Iris pigment epithelial cell (primary cell): Measurements from ENCODE around the gene ANO7.

Experiments
- DNase-seq: peaks from one replicate; pipeline ENCODE4 v3.0.0-alpha.2; 2011; ENCODE audit warnings: low read depth

The ANO7 gene

DNA sequence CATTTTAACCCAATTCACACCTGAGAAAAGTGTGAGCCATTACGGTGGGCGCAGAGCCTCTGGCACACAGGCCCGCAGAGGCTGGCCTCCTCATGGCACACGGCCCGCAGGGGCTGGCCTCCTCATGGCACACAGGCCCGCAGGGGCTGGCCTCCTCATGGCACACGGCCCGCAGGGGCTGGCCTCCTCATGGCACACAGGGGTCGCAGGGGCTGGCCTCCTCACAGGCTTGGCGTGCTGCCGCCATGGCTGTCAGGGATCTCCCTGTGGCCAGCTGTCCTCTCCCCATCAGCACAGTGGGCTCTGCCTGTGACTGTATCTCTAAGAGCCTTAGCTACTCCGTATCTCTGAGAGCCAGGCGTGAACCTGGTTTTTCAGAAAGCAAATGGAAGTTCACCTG, 24.6 kb downstream of the ANO7 start:
- no peak for DNase-seq

DNA sequence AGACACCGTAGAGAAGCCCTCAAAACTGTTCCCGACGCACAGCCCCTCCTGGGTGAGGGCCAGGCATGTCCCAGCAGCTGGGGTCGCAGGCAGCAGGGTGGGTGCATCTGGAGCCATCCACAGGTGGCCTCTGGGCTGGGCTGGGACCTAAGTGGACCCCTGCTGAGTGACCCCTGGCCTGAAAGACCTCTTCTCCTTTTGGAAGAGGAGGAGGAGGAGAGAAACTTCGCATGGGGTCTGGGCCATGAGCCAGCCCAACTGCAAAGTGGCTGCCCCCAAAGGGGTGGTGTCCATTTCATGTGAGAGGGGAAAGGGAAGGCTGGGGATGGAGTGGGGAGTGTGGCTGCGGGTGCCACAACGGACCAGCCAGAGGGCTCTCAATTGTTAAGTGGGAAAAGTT, 25.1 kb downstream of the ANO7 start:
- DNase-seq: no peak

GRCh38 chr2:241214209-241214608, 25.7 kb downstream of the ANO7 start:
- no peak for DNase-seq

DNA sequence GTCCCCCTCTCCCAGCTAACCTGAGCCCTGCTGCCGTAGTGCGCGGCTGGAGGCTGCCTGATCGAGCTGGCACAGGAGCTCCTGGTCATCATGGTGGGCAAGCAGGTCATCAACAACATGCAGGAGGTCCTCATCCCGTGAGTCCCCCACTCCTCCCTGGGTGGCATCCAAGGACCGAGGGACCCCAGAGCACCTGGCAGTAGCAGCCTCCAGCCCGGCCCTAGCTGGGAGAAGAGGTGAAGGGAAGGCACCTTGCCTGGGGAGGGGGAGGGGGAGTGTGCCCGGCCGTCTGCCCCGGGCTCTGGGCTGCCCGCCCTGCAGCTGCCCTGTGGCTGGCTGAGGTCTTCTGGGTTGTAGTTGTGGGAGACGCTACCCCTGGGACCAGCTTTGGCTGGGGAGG, 26.3 kb downstream of the ANO7 start:
- no peak for DNase-seq

GRCh38 chr2:241215421-241215820, 26.9 kb downstream of the ANO7 start:
- DNase-seq: no peak

DNA sequence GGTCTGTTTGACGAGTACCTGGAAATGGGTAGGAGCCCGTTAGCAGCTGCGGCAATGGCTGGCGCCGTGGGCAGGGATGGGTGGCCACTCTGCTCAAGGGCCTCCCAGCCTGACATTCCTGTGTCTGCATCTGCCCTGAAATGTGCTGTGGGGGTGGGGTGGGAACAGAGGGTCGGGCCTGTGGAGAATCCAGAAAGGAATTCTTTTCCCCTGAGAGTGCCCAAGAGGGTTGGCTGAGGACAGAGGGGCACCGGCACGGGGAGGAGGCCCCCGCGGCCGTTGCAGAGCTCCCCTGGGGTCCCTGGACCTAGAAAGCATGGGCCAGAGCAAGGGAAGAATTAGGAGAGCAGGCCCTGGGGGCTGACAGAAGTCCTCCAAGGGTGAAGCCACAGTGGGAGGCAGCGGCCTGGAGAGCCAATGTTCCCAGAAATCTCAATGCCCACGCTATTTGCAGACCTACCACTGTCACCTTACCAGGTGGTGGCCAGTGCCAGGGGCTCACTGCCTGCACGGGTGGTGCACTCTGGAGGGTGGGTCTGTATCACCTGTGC, 27.8 kb downstream of the ANO7 start:
- no peak for DNase-seq

- DNase-seq: peak; percentile 77
Measured at GRCh38 chr2:241217320-241218031, 29.0 kb downstream of the ANO7 start.

- DNase-seq: peak; percentile 16
Measured at GRCh38 chr2:241218131-241219029, 29.9 kb downstream of the ANO7 start.

DNA sequence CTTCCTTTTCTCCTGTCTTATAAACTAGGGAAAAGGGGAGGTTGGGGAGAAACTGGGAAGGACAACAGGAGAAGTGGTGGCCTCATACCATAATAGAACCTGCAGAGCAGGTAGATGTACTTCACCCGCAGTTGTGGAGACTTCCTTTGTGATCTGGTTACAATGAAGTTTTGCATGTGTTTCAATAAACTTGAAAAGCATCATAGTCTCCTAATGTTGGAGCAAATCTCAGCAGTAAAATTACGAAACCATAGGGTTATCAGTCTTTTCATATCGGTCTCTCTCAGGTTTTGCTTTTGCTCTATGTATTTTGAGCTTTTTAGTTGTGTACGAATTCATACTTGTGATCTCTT, 30.5 kb downstream of the ANO7 start:
- no peak for DNase-seq

DNA sequence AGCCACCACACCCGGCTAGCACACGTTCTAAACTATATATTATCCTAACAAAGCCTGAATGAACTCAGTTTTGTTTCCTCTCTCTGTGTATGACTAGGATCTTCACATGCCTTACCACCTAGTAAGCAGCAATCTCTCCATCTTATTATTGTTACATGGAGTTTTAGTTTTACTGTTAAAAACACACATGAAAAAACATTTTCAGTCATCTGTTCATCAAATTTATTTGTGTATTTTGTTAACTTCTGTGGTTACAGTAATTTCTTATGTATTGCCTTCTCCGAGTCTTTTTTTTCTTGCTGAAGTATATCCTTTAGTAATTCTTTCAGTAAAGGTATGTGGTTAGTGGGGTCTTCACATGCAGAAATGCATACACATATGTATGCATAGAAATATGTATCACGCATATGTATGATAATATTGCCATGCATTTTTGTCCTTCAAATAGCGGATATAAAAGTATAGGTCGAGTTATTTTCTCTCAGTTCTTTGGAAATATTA, 31.4 kb downstream of the ANO7 start:
- DNase-seq: no peak

DNA sequence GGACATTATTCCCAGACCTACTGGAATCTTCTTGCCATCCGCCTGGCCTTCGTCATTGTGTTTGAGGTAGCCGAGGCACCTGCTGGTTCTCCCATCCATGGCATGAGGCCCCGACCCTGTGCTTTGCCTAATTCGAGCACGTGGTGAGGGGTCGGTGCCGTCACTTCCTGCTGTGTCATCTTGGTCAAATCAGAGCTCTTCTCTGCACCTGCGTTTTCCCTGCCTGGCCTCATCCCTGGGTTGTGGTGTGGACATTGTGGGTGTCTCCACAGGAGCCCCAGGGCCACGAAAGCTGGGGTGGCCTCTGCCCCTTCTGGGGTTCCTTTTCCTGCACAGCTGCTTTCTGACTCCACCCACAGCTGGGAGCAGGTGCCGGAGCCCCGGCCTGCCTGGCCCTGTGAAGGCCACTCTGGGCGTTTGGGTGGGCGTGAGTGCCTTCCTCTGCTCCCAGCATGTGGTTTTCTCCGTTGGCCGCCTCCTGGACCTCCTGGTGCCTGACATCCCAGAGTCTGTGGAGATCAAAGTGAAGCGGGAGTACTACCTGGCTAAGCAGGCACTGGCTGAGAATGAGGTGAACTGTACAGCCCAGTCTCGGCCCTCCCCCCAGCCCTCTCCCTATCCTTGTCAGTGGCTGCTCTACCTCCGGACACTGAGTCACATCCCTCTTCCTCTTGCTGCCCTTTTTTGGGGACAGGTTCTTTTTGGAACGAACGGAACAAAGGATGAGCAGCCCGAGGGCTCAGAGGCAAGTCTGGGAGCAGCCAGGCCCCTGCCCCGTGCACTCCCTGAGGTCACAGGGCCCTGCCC, 34.9 kb downstream of the ANO7 start:
- peak; percentile 24 for DNase-seq

GRCh38 chr2:241224018-241224850, 35.8 kb downstream of the ANO7 start:
- peak; percentile 52 for DNase-seq

DNA sequence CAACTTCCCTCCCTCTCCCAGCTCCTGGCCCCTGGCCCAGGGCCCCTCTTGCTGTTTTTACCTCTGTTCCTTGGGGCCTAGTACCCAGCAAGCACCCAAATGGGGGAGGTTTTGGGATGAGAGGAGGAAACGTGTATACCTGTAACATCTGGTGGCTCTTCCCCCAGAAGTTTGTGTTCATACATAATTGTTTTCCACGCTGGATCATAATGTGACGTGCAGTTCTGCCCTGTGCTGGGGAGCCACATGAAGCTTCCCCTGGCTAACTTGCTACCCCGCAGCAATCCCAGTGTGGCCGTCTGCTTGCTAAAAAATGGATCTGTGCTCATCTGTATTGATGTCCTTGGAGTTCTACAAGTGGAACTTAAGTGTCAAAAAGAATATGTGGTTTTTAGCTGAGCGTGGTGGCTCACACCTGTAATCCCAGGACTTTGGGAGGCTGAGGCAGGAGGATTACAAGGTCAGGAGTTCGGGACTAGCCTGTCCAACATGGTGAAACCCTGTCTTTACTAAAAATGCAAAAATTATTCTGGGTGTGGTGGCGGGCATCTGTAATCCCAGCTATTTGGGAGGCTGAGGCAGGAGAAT, 36.5 kb downstream of the ANO7 start:
- no peak for DNase-seq

DNA sequence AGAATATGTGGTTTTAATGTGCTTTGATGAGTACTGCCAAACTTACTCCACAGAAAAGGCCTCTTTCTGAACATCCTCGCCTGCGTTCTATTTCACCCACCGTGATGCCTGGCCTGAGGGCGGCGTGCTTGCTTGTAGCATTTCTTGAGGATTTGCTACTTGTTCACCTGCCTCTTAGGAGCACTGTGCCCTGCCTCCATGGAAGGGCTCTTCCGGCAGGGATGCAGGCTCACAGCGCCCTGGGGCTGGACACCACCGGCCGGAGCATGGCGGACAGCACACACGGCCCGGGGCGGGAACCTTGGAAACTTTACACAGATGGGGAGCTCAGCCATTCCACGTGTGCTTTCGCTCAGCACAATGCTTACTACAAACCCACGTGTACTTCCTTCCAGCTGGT, 37.1 kb downstream of the ANO7 start:
- no peak for DNase-seq

GRCh38 chr2:241225983-241226382, 37.5 kb downstream of the ANO7 start:
- DNase-seq: no peak

- no peak for DNase-seq
Measured at GRCh38 chr2:241226723-241227572, 38.5 kb downstream of the ANO7 start.

- no peak for DNase-seq
Measured at GRCh38 chr2:241227594-241227993, 39.1 kb downstream of the ANO7 start.

DNA sequence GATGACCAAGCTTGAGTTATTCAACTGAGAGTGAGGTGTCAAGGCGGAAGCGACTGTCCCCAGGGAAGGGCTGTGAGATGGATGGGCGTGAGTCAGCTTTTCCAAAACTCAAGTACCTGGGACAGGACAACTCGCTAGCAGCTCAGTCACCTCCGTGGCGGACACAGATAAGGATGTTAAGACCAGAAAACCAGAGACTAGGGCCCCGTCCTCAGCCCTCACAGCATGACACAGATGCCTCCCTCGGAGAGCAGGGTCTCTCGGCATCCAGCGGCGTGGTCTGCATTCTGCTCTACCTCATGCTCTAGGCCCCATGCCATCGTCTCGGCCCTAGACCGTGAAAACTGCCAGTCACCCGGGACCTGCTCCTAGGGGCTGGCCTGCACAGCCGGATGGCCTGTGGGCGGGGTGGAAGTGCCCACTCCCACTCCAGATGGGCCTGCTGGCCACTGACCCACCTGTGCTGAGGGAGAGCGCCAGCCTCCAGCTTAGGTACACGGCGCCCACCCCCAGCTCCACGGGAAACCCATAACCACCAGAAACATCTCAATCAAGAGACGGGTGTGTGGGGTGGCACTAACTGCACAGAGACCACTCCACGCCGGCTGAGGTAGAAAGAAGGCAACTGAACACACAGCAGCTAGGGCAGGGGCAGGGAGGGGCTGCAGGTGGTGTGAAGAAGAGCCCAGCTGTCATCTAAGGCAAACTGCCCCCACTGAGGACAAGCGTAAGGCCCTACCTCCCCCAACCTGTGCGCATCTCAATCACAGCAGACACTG, 39.8 kb downstream of the ANO7 start:
- DNase-seq: no peak

DNA sequence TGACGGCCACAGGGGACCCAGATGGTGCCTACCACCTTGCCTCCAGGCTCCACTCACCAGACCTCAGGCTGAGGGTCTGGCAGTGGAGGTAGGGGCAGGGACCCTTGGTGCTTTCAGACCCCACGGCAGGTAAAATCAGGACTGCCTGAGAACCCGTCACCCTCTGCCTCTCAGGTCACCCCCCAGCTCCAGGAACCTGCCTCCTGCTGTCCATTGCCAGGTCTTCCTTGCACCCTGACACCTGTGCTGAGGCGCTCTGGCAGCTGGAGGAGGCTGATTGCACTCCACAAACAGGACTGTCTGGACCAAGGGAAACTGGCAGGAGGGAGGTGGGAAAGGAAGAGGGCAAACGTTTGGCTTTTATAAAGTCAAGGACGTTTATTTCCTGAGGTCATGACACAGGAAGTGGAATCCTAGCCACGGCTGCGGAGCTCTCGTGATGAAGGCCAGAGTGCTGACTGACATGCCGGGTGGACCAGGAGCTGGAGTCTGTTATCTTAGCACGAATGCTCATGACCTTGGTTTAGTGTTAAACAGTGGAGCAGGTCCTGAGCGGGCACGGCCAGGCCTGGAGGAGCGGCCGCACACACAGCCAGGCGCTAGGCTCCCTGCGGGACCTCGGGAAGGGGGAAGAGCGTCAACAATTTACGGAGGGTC, 40.5 kb downstream of the ANO7 start:
- no peak for DNase-seq
